Astrocyte (in vitro differentiated cells and primary cell): Measurements from ENCODE around the gene TAF7. TPM values are rescaled to one million over a fixed set of nuclear protein-coding genes. Genes with fewer than 3 reads are reported as not detected.
"Not testable (repeated sequence)": the region's sequence is repeated elsewhere in the genome, so short reads cannot be mapped to it uniquely, and the experiment has no call there.

ENCODE experiments used
- DNase-seq: peaks from one replicate; pipeline ENCODE4 v3.0.0-alpha.2; 2010; ENCODE audit warnings: low read depth
- FAIRE-seq: peaks from 2 replicates; lab custom pipeline; 2011; peaks lifted over from hg19 to GRCh38; lab: Jason Lieb, UNC
- H2AFZ ChIP-seq: 2 replicates; pipeline ENCODE4 v1.6.0; 2012; ENCODE audit warnings: low read depth, low read length, inconsistent platforms
- H3K27ac ChIP-seq: 2 replicates; pipeline ENCODE4 v1.5.1; 2011; ENCODE audit warnings: low read depth, low read length, inconsistent platforms
- H3K27me3 ChIP-seq: 2 replicates; pipeline ENCODE4 v1.6.0; 2011; ENCODE audit warnings: low read length, inconsistent platforms; ENCODE audit not compliant: insufficient read depth
- H3K36me3 ChIP-seq: 2 replicates; pipeline ENCODE4 v1.5.1; 2011; ENCODE audit warnings: low read length, inconsistent platforms; ENCODE audit not compliant: insufficient read depth
- H3K4me1 ChIP-seq: 2 replicates; pipeline ENCODE4 v1.5.1; 2011; ENCODE audit warnings: low read length, inconsistent platforms; ENCODE audit not compliant: insufficient read depth
- H3K4me2 ChIP-seq: 2 replicates; pipeline ENCODE4 v1.6.0; 2012; ENCODE audit warnings: low read length, inconsistent platforms
- H3K4me3 ChIP-seq: 2 replicates; pipeline ENCODE4 v1.5.1; 2011; ENCODE audit warnings: low read depth, mild to moderate bottlenecking, low read length, inconsistent platforms; ENCODE audit not compliant: insufficient read depth
- H3K79me2 ChIP-seq: 2 replicates; pipeline ENCODE4 v1.6.0; 2012; ENCODE audit warnings: mild to moderate bottlenecking, low read length, inconsistent platforms; ENCODE audit not compliant: insufficient read depth
- H3K9ac ChIP-seq: 2 replicates; pipeline ENCODE4 v1.6.0; 2012; ENCODE audit warnings: mild to moderate bottlenecking, low read length, inconsistent platforms
- H3K9me3 ChIP-seq: 2 replicates; pipeline ENCODE4 v1.5.1; 2012; ENCODE audit warnings: low read depth, mild to moderate bottlenecking, low read length, inconsistent platforms; ENCODE audit not compliant: insufficient read depth
- H4K20me1 ChIP-seq: 2 replicates; pipeline ENCODE4 v1.6.0; 2012; ENCODE audit warnings: low read length, inconsistent platforms; ENCODE audit not compliant: insufficient read depth
- H3K27ac Mint-ChIP-seq: one replicate; pipeline ENCODE4 v1.8.0; 2021; ENCODE audit warnings: mild to moderate bottlenecking, mixed read lengths; ENCODE audit not compliant: unreplicated experiment
- H3K27me3 Mint-ChIP-seq: one replicate; pipeline ENCODE4 v1.8.0; 2021; ENCODE audit warnings: low read depth, mixed read lengths; ENCODE audit not compliant: unreplicated experiment
- H3K36me3 Mint-ChIP-seq: one replicate; pipeline ENCODE4 v1.8.0; 2021; ENCODE audit warnings: low read depth, mixed read lengths; ENCODE audit not compliant: unreplicated experiment
- H3K4me1 Mint-ChIP-seq: one replicate; pipeline ENCODE4 v1.8.0; 2021; ENCODE audit warnings: low read depth, mixed read lengths; ENCODE audit not compliant: unreplicated experiment
- H3K4me3 Mint-ChIP-seq: one replicate; pipeline ENCODE4 v1.8.0; 2021; ENCODE audit warnings: mild to moderate bottlenecking, moderate library complexity, mixed read lengths; ENCODE audit not compliant: unreplicated experiment
- H3K9me3 Mint-ChIP-seq: one replicate; pipeline ENCODE4 v1.8.0; 2021; ENCODE audit warnings: mild to moderate bottlenecking, mixed read lengths; ENCODE audit not compliant: unreplicated experiment
- EZH2 ChIP-seq: IDR thresholded peaks from 2 replicates; pipeline ENCODE4 v1.6.1; 2012; ENCODE audit warnings: mild to moderate bottlenecking, low read length, inconsistent platforms; ENCODE audit not compliant: insufficient read depth
- total RNA-seq: library from RNA; stranded (reverse); gene quantifications from 2 replicates; pipeline ENCODE4 v1.2.1, GENCODE V29; 2021
- TF ChIP-seq, protein P1 (sequence below): IDR thresholded peaks from 2 replicates; pipeline ENCODE4 v1.5.1; 2011; ENCODE audit warnings: low read depth, mild to moderate bottlenecking, inconsistent platforms, low read length, moderate library complexity; ENCODE audit not compliant: insufficient read depth

TAF7 gene
- total RNA-seq, 1 donor from 2014 or later: 102 TPM

DNA sequence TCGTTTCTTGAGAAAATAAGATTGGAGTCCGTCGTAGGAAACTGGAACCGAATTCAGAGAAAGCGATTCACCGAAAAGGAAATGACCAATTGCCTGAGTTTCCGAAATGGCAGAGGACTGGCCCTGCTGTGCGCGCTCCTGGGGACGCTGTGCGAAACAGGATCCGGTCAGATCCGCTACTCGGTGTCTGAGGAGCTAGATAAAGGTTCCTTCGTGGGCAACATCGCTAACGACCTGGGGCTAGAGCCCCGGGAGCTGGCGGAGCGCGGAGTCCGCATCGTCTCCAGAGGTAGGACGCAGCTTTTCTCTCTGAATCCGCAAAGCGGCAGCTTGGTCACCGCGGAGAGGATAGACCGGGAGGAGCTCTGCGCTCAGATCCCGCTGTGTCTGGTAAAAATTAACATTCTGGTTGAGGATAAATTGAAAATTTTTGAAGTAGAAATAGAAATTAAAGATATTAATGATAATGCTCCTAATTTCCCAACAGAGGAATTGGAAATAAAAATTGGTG lies 23.4 kb upstream of the TAF7 start:
- Mint-ChIP-seq H3K4me1 (no peaks in the 10 kb centered on the region), H3K27ac (no peak overlapping the region), H3K9me3 (peaks cover 44% of the 10 kb centered on the region), H3K36me3 (peaks cover 6% of the 10 kb centered on the region), H3K4me3 (no peak overlapping the region), H3K27me3 (no peaks in the 10 kb centered on the region)
- no peaks in the 10 kb centered on the region for H3K4me1 ChIP-seq
- no peak overlapping the region for H3K27ac ChIP-seq
- no peaks in the 10 kb centered on the region for H4K20me1 ChIP-seq
- peak overlapping the region; percentile 53 for H3K9ac ChIP-seq
- peaks cover 33% of the 10 kb centered on the region for H3K9me3 ChIP-seq
- no peak for TF ChIP-seq EZH2
- TF ChIP-seq, protein P1, sequence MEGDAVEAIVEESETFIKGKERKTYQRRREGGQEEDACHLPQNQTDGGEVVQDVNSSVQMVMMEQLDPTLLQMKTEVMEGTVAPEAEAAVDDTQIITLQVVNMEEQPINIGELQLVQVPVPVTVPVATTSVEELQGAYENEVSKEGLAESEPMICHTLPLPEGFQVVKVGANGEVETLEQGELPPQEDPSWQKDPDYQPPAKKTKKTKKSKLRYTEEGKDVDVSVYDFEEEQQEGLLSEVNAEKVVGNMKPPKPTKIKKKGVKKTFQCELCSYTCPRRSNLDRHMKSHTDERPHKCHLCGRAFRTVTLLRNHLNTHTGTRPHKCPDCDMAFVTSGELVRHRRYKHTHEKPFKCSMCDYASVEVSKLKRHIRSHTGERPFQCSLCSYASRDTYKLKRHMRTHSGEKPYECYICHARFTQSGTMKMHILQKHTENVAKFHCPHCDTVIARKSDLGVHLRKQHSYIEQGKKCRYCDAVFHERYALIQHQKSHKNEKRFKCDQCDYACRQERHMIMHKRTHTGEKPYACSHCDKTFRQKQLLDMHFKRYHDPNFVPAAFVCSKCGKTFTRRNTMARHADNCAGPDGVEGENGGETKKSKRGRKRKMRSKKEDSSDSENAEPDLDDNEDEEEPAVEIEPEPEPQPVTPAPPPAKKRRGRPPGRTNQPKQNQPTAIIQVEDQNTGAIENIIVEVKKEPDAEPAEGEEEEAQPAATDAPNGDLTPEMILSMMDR: no peak
- DNase-seq: no peak
- no peak for FAIRE-seq
- peak overlapping the region; percentile 76 for H2AFZ ChIP-seq
- peak overlapping the region; percentile 66 for H3K4me2 ChIP-seq
- peak overlapping the region; percentile 54 for H3K4me3 ChIP-seq
- no peaks in the 10 kb centered on the region for H3K79me2 ChIP-seq
- no peaks in the 10 kb centered on the region for H3K36me3 ChIP-seq
- H3K27me3 ChIP-seq: peaks cover 3% of the 10 kb centered on the region

DNA sequence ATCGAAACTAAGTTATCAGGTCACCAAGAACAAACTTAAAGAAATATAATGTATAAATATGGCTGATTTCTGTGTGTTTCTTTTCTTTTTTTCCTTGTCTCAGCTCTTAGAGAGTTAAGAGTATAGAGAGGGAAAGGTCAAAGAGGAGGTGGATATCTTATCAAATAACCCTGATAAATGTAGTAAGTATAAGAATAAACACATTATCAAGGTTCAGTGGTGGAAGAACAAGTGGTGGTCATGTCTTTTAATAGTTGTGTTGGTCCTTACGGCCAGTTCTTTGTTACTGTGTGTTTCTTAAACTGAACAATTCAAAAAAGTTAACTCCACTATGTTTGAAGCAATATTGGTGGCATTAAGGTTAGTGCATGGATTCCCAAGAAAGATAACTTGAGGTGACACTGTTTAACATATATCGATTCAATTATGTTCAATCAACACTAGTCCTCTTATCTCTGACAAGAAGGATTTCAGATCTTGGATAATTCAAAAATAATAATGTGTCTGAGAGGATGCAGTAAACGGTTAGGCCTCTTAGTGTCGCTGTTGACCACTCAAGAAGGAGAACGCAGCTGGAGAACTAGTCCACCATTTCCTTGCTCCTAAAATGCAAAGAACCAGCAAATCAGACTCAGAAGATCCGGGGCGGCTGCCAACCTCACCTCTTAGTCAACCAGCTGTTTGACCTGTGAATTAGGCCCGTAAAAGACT lies 22.8 kb upstream of the TAF7 start, which contains the start of gene PCDHGA3:
TSS of gene PCDHGA3 (plus strand) at position 588 of the 711 bp plus-strand sequence. CDS start 205 bp downstream, outside the sequence.
- no peak for TF ChIP-seq EZH2
- TF ChIP-seq, protein P1: peak; percentile 41
- Mint-ChIP-seq H3K9me3 (peaks cover 49% of the 10 kb centered on the region), H3K36me3 (peaks cover 6% of the 10 kb centered on the region), H3K4me3 (no peak within 1 kb of the TSS), H3K27ac (no peak within 1 kb of the TSS), H3K4me1 (no peaks in the 10 kb centered on the region), H3K27me3 (no peaks in the 10 kb centered on the region)
- H3K9ac ChIP-seq: peak within 1 kb of the TSS; percentile 53
- peak; percentile 55 for DNase-seq
- peak within 1 kb of the TSS; percentile 76 for H2AFZ ChIP-seq
- H3K4me3 ChIP-seq: peak within 1 kb of the TSS; percentile 54
- no peaks in the 10 kb centered on the region for H3K79me2 ChIP-seq
- H4K20me1 ChIP-seq: no peaks in the 10 kb centered on the region
- peaks cover 36% of the 10 kb centered on the region for H3K9me3 ChIP-seq
- FAIRE-seq: no peak
- H3K27me3 ChIP-seq: peaks cover 3% of the 10 kb centered on the region
- H3K36me3 ChIP-seq: no peaks in the 10 kb centered on the region
- no peak within 1 kb of the TSS for H3K27ac ChIP-seq
- H3K4me1 ChIP-seq: no peaks in the 10 kb centered on the region
- peak within 1 kb of the TSS; percentile 66 for H3K4me2 ChIP-seq

DNA sequence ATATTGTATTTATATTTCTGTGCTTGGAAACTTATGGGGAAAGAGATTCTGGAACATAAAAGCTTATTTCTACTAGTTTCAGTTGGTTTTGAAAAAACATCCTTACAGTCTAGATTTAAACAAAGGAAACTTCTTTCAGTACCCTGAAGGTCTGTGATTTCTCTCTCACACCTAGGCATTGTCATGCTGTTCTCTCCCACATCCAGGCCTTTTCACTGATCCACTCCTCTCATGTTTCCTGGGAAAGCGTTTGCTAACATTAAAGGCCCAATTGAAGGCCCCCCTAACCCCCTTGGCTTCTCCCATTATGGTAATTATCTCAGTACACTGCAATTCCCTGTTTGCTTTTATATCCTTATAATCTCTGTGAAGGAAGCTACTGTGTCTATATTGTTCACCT lies 22.2 kb upstream of the TAF7 start:
- peaks cover 6% of the 10 kb centered on the region for H3K36me3 Mint-ChIP-seq
- H3K27me3 Mint-ChIP-seq: peaks cover 2% of the 10 kb centered on the region
- peaks cover 3% of the 10 kb centered on the region for H3K27me3 ChIP-seq
- H4K20me1 ChIP-seq: no peaks in the 10 kb centered on the region
- peaks cover 52% of the 10 kb centered on the region for H3K9me3 Mint-ChIP-seq
- DNase-seq (no peak), FAIRE-seq (no peak)
- no peak overlapping the region for H2AFZ ChIP-seq
- H3K9me3 ChIP-seq: peaks cover 36% of the 10 kb centered on the region
- H3K4me2 ChIP-seq: no peak overlapping the region
- no peak overlapping the region for H3K4me3 Mint-ChIP-seq
- no peak overlapping the region for H3K9ac ChIP-seq
- no peaks in the 10 kb centered on the region for H3K4me1 ChIP-seq
- H3K27ac Mint-ChIP-seq: no peak overlapping the region
- H3K4me1 Mint-ChIP-seq: no peaks in the 10 kb centered on the region
- H3K4me3 ChIP-seq: no peak overlapping the region
- H3K27ac ChIP-seq: no peak overlapping the region
- H3K79me2 ChIP-seq: no peaks in the 10 kb centered on the region
- TF ChIP-seq, protein P1: no peak
- no peak for TF ChIP-seq EZH2
- no peaks in the 10 kb centered on the region for H3K36me3 ChIP-seq

DNA sequence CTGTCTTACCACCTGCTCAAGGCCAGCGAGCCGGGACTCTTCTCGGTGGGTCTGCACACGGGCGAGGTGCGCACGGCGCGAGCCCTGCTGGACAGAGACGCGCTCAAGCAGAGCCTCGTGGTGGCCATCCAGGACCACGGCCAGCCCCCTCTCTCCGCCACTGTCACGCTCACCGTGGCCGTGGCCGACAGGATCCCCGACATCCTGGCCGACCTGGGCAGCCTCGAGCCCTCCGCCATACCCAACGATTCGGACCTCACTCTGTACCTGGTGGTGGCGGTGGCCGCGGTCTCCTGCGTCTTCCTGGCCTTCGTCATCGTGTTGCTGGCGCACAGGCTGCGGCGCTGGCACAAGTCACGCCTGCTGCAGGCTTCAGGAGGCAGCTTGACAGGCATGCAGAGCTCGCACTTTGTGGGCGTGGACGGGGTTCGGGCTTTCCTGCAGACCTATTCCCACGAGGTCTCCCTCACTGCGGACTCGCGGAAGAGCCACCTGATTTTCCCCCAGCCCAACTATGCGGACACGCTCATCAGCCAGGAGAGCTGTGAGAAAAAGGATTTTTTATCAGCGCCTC lies 20.3 kb upstream of the TAF7 start:
- not testable (repeated sequence) for H4K20me1 ChIP-seq, FAIRE-seq
- peaks cover 48% of the 10 kb centered on the region for H3K9me3 Mint-ChIP-seq

More for the DNA sequence above, 20.3 kb upstream of the TAF7 start:
- H3K9ac ChIP-seq, H2AFZ ChIP-seq, H3K27ac Mint-ChIP-seq, DNase-seq, H3K4me1 Mint-ChIP-seq, H3K27me3 Mint-ChIP-seq, H3K27me3 ChIP-seq, H3K4me3 Mint-ChIP-seq, H3K27ac ChIP-seq, H3K4me2 ChIP-seq, H3K36me3 Mint-ChIP-seq, H3K79me2 ChIP-seq, H3K4me3 ChIP-seq, H3K36me3 ChIP-seq, H3K4me1 ChIP-seq: not testable (repeated sequence)
- peaks cover 36% of the 10 kb centered on the region for H3K9me3 ChIP-seq
